T-cell (primary cell): ENCODE results near the gene KRT13. TPM values are rescaled to one million over a fixed set of nuclear protein-coding genes. Genes with fewer than 3 reads are reported as not detected.
A peak's percentile ranks its signal among the peaks of the same experiment; 100 is the strongest.

ENCODE experiments used
- ATAC-seq, 4 experiments: fragments of 200-7000 bp in 3 of 4; fragments of 150-1000 bp in 1 of 4; cut with Tn5 transposase; replicated peaks in 1 of 4; 1 replicate in 3 of 4; 2 replicates in 1 of 4; pipeline ENCODE4 v1.10.0; 2021; ENCODE audit warnings: moderate library complexity in 3 of 4, mild to moderate bottlenecking in 2 of 4, moderate number of reproducible peaks in 1 of 4
- CTCF ChIA-PET, 2 donors: fragments of 300-600 bp; sonication (Branson Sonifier 250); formaldehyde crosslinking; loops; one replicate each; lab custom pipeline; 2022; ENCODE audit warnings: antibody characterized with exemption in 2 of 2; lab: Charles Lee
- POLR2A ChIA-PET, 2 donors: fragments of 300-600 bp; sonication (Branson Sonifier 250); formaldehyde crosslinking; loops; one replicate each; lab custom pipeline; 2022; ENCODE audit warnings: antibody characterized with exemption in 2 of 2; lab: Charles Lee
- DNase-seq, 35 experiments: peaks; one replicate each; pipeline versions ENCODE4 v3.0.0 to v3.0.0-alpha.2; 2013 to 2023
- H3K27ac ChIP-seq: one replicate; pipeline ENCODE4 v1.5.1; 2013; ENCODE audit warnings: low read length
- H3K27me3 ChIP-seq, 2 experiments: replicated peaks in 1 of 2; 1 replicate in 1 of 2; 2 replicates in 1 of 2; pipeline versions ENCODE4 v1.6.1 to v1.7.0; 2013; ENCODE audit warnings: low read length in 1 of 2, mixed read lengths in 1 of 2; ENCODE audit not compliant: control insufficient read depth in 2 of 2, insufficient read depth in 2 of 2; ENCODE audit errors: extremely low read depth in 1 of 2
- H3K36me3 ChIP-seq, 2 donors: 1 replicate in 1 of 2; 2 replicates in 1 of 2; pipeline versions ENCODE4 v1.6.1 to v1.7.0; 2013; ENCODE audit warnings: low read length in 1 of 2; ENCODE audit not compliant: control insufficient read depth in 2 of 2, insufficient read depth in 1 of 2; ENCODE audit errors: extremely low read depth in 1 of 2
- H3K4me1 ChIP-seq, 2 experiments: 1 replicate in 1 of 2; 2 replicates in 1 of 2; pipeline versions ENCODE4 v1.6.1 to v1.7.0; 2013; ENCODE audit warnings: low read length in 2 of 2, mixed read lengths in 1 of 2; ENCODE audit not compliant: insufficient read depth in 2 of 2, control insufficient read depth in 1 of 2; ENCODE audit errors: extremely low read depth in 1 of 2
- H3K4me3 ChIP-seq, 2 donors: 1 replicate in 1 of 2; 2 replicates in 1 of 2; pipeline versions ENCODE4 v1.5.1 to v1.7.0; 2013; ENCODE audit warnings: mild to moderate bottlenecking in 2 of 2, low read length in 1 of 2, moderate library complexity in 1 of 2; ENCODE audit not compliant: control insufficient read depth in 1 of 2; ENCODE audit errors: extremely low read depth in 1 of 2
- H3K9me3 ChIP-seq: 2 replicates; pipeline ENCODE4 v1.7.0; 2013
- H3K27ac Mint-ChIP-seq, 2 donors: one replicate each; pipeline ENCODE4 v1.8.0; 2020 to 2021; ENCODE audit warnings: mild to moderate bottlenecking in 2 of 2, mixed read lengths in 2 of 2
- H3K27me3 Mint-ChIP-seq, 2 donors: one replicate each; pipeline ENCODE4 v1.8.0; 2021 to 2022; ENCODE audit warnings: mixed read lengths in 2 of 2
- H3K36me3 Mint-ChIP-seq: one replicate; pipeline ENCODE4 v1.8.0; 2021; ENCODE audit warnings: mixed read lengths
- H3K4me1 Mint-ChIP-seq, 3 donors: one replicate each; pipeline ENCODE4 v1.8.0; 2020 to 2022; ENCODE audit warnings: mixed read lengths in 3 of 3, mild to moderate bottlenecking in 1 of 3
- H3K4me3 Mint-ChIP-seq, 3 donors: one replicate each; pipeline ENCODE4 v1.8.0; 2020 to 2022; ENCODE audit warnings: mild to moderate bottlenecking in 3 of 3, mixed read lengths in 3 of 3, moderate library complexity in 3 of 3
- H3K9me3 Mint-ChIP-seq, 3 donors: one replicate each; pipeline ENCODE4 v1.8.0; 2020 to 2022; ENCODE audit warnings: mixed read lengths in 3 of 3
- WGBS: methylation state at CpG from one replicate; pipeline ENCODE4 v1.1.5; 2013; ENCODE audit warnings: missing lambda C conversion rate; ENCODE audit not compliant: insufficient coverage; 5-methylcytosine and 5-hydroxymethylcytosine counted together
- total RNA-seq, 35 experiments: library from RNA in 6 of 35; stranded (reverse) in 6 of 35; fragments of 120-200 nt in 1 of 35; gene quantifications; one replicate each; pipeline versions ENCODE4 v1.2.1 to v1.2.4 and lab custom pipeline; 2013 to 2026

KRT13 gene
- total RNA-seq, 5 donors from 2014 or later (not counting 1 experiment from before 2014, with no cell fraction given) = not detected

DNA sequence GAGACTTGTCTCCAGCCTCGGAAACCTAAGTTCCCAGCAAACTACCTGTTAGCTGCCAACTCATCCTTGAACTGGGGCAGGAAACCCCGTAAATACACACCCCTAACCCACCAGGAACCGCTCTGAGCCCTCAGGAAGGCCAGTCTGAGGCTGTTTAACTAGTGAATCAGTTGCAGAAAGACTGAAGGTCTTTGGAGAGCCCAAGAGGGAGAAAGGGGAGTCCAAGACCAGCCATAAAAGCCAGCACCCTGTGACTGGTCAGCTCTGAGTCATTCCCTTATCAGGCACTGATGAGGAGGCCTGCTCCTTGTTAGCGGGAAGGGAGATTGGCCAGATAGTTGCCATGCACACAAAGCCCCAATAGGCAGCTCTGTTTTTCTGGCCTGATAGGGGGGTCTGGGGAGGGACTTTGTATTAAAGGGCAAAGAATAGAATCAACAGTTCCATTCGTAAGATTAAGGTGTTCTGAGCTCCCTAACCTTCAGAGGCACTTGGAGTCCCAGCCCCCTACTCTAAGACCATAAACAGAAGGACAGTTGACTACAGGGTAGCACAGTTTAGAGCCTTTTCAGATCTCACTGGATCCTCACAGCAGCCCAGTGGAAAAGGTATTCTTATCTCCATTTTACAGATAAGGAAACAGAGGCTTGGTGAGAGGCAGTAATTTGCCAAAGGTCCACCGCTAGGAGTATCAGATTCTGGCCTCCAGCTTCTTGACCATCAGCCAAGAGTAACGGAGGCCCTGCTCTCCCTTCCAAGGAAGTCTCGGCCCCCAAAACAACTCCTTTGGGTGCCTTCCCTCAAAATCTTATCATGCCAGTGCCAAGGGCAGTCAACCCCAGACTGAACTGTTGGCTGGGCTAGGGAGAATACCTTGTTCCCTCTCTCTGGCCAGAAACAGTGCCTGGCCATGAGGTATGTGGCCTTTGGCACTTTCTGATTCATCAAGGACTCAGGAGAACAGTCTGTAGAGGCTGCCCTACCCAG lies 24.9 kb upstream of the KRT13 start:
- CTCF ChIA-PET = no interaction called here

DNA sequence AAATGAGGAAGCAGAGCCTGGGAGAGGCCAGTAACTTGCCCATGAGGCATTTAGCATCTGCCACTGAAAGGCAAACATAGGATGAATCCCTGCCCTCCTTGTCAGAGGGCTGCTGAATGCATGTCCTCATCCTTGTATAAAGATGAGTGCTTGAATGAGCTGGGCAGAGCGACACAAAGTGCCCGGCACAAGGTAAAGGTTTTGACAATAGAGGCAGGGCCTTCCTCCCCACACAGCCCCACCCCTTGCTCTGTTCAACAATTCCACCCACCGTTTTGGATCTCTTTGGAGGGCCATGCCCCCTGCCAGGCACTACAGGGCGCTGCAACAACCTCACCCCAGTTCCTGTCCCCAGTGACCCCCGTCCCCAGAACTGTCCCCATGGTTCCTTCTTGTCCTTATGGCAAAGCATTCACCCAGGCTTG lies 24.1 kb upstream of the KRT13 start:
- no peaks in the 10 kb centered on the region for H3K9me3 ChIP-seq
- peaks cover 0 to 16% of the 10 kb centered on the region in 2 experiments for H3K4me1 ChIP-seq
- Mint-ChIP-seq H3K36me3 (no peaks in the 10 kb centered on the region), H3K9me3 (no peaks in the 10 kb centered on the region), H3K27ac (no peak overlapping the region), H3K27me3 (peaks cover 53 to 61% of the 10 kb centered on the region in 2 donors), H3K4me3 (peak overlapping the region in 1 of 3 donors; percentile 70), H3K4me1 (peaks cover 5 to 18% (median 11%) of the 10 kb centered on the region in 3 donors)
- CTCF ChIA-PET = no interaction called here
- no peak for DNase-seq
- H3K4me3 ChIP-seq = no peak overlapping the region
- no peak overlapping the region for H3K27ac ChIP-seq
- ATAC-seq = no peak
- H3K27me3 ChIP-seq = peaks cover 4 to 65% of the 10 kb centered on the region in 2 experiments
- 33% methylated on average over 1 of the region's 5 CpGs for WGBS
- POLR2A ChIA-PET = no interaction called here
- no peaks in the 10 kb centered on the region for H3K36me3 ChIP-seq

More for the DNA sequence above, 24.9 kb upstream of the KRT13 start:
- no peak overlapping the region for H3K27ac ChIP-seq
- DNase-seq (no peak), ATAC-seq (no peak)
- peaks cover 5 to 18% (median 11%) of the 10 kb centered on the region in 3 donors for H3K4me1 Mint-ChIP-seq
- no peaks in the 10 kb centered on the region for H3K36me3 ChIP-seq
- POLR2A ChIA-PET = no interaction called here
- H3K27me3 Mint-ChIP-seq = peaks cover 57 to 69% of the 10 kb centered on the region in 2 donors
- H3K4me3 ChIP-seq = no peak overlapping the region
- H3K27me3 ChIP-seq = peaks cover 4 to 64% of the 10 kb centered on the region in 2 experiments
- H3K4me3 Mint-ChIP-seq = no peak overlapping the region
- 100% methylated on average over 1 of the region's 8 CpGs for WGBS
- no peaks in the 10 kb centered on the region for H3K36me3 Mint-ChIP-seq
- H3K4me1 ChIP-seq = peaks cover 0 to 16% of the 10 kb centered on the region in 2 experiments
- H3K9me3 Mint-ChIP-seq = no peaks in the 10 kb centered on the region
- no peak overlapping the region for H3K27ac Mint-ChIP-seq
- H3K9me3 ChIP-seq = no peaks in the 10 kb centered on the region

DNA sequence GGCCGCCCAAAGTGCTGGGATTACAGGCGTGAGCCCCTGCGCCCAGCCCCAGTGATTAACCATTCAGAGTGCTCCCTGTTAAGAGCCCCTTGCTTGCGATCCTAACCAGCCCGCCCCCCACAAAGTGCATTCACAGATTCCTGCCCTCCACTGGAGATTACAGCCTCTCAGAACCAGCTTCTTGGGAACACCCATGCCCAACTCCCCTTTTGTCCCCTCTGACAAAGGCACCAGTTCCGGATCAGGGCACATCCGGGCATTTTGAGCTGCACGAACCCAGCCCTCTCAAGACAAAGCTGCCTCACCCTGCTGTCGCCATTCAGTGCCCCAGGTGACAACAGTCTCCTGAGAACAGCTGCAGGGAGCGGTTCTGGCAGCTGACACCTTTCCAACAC lies 23.5 kb upstream of the KRT13 start:
- Mint-ChIP-seq H3K9me3 (no peaks in the 10 kb centered on the region), H3K4me1 (peaks cover 5 to 18% (median 11%) of the 10 kb centered on the region in 3 donors), H3K27me3 (peaks cover 53 to 61% of the 10 kb centered on the region in 2 donors), H3K36me3 (no peaks in the 10 kb centered on the region), H3K4me3 (peak overlapping the region; percentile 28 to 70 (median 34)), H3K27ac (no peak overlapping the region)
- Histone ChIP-seq H3K4me1 (peaks cover 0 to 16% of the 10 kb centered on the region in 2 experiments), H3K36me3 (no peaks in the 10 kb centered on the region), H3K4me3 (no peak overlapping the region), H3K27me3 (peaks cover 4 to 70% of the 10 kb centered on the region in 2 experiments), H3K9me3 (no peaks in the 10 kb centered on the region), H3K27ac (no peak overlapping the region)
- DNase-seq (no peak), ATAC-seq (no peak)
- CTCF ChIA-PET = no interaction called here
- POLR2A ChIA-PET = no interaction called here
- WGBS = 37% methylated on average over 10 of the region's 10 CpGs

DNA sequence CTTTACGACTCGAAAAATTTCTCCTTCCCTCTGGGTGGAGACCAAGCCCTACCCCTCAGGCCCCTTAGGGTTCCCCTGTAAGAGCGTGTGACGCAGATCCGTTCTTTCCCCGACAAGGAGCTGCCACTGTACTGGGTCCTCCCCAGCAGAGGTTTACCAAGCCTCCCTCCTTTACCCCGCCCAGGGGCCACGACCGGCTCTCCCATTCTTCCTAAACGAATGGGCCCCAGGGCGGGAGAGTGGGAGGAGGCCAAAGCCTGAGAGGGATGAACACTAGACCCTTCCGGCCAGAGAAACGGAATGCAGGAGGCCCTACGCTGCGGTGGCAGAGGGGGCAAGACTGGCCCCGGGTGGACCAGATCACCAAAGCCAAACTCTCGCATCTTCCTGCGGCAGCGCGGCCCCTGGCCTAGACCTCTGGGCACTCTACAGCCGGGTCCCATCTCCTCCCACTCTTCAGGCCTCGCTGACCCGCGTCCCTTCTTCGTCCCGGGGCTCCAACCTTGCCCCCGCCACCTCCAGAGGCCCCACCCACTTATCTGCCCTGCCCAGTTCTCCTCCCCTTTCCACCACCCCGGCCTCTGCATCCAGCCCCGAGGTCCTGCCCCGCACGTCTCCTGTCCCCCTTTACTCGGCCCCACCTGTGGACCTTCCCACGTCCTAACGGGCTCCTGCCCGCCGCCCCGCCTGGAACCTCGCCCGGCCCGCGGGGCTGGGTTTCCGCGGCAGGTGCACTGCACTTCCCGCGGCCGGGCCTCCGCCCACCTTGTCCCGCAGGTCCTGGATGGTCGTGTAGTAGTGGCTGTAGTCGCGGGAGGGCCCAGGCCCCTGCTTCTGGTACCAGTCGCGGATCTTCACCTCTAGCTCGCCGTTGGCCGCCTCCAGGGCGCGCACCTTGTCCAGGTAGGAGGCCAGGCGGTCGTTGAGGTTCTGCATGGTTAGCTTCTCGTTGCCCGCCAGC lies 21.9 kb upstream of the KRT13 start:
- no peaks in the 10 kb centered on the region for H3K36me3 ChIP-seq
- peaks cover 0 to 16% of the 10 kb centered on the region in 2 experiments for H3K4me1 ChIP-seq
- DNase-seq (peak in 3 of 35 experiments; percentile 16 to 17 (median 17)), ATAC-seq (peak in 3 of 4 experiments; percentile 31 to 65 (median 61))
- H3K27ac ChIP-seq = no peak overlapping the region
- ChIA-PET CTCF (no interaction called here), POLR2A (no interaction called here)
- no peaks in the 10 kb centered on the region for H3K9me3 Mint-ChIP-seq
- H3K27ac Mint-ChIP-seq = no peak overlapping the region
- H3K4me3 Mint-ChIP-seq = peak overlapping the region; percentile 43 to 70 (median 52)
- peaks cover 44 to 54% of the 10 kb centered on the region in 2 donors for H3K27me3 Mint-ChIP-seq
- peaks cover 5 to 18% (median 11%) of the 10 kb centered on the region in 3 donors for H3K4me1 Mint-ChIP-seq
- H3K36me3 Mint-ChIP-seq = no peaks in the 10 kb centered on the region
- H3K4me3 ChIP-seq = peak overlapping the region in 1 of 2 donors; percentile 15
- WGBS = 8% methylated on average over 57 of the region's 62 CpGs
- peaks cover 4 to 69% of the 10 kb centered on the region in 2 experiments for H3K27me3 ChIP-seq
- no peaks in the 10 kb centered on the region for H3K9me3 ChIP-seq

DNA sequence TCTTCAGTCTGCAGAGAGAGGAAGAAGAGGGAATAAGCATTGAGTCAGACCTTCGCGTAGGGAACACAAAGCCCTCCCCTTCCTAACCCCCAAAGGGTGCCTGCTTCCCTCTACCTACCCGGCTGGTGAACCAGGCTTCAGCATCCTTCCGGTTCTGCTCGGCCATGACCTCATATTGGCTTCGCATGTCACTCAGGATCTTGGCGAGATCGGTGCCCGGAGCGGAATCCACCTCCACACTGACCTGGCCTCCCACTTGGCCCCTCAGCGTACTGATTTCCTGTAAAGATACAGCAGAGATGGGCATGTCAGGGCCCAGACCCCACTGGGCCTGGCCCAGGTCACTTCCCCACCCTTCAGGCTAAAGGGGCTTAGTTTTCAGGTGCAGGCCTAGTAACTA lies 18.8 kb upstream of the KRT13 start:
- H3K36me3 Mint-ChIP-seq = no peaks in the 10 kb centered on the region
- CTCF ChIA-PET = no interaction called here

DNA sequence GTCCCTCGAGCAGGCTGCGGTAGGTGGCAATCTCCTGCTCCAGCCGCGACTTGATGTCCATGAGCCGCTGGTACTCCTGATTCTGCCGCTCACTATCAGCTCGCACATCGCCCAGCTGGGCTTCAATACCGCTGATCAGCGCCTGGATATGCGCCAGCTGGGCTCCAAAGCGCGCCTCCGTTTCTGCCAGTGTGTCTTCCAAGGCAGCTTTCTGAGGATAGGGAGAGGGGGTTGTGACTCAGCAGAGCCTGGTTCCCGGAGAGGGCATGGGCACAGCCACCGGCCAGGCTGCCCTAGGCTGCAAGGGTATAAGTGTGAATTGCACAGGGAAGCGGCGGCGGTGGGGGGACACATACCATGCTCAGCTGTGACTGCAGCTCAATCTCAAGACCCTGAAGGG lies 18.4 kb upstream of the KRT13 start:
- Histone ChIP-seq H3K27me3 (peaks cover 0 to 65% of the 10 kb centered on the region in 2 experiments), H3K4me3 (no peak overlapping the region), H3K9me3 (no peaks in the 10 kb centered on the region), H3K4me1 (peaks cover 0 to 16% of the 10 kb centered on the region in 2 experiments), H3K27ac (no peak overlapping the region), H3K36me3 (no peaks in the 10 kb centered on the region)
- Mint-ChIP-seq H3K4me1 (peaks cover 5 to 12% (median 10%) of the 10 kb centered on the region in 3 donors), H3K27me3 (peaks cover 17 to 26% of the 10 kb centered on the region in 2 donors), H3K36me3 (no peaks in the 10 kb centered on the region), H3K4me3 (no peak overlapping the region), H3K27ac (no peak overlapping the region), H3K9me3 (no peaks in the 10 kb centered on the region)
- DNase-seq (no peak), ATAC-seq (no peak)
- ChIA-PET CTCF (no interaction called here), POLR2A (no interaction called here)
- WGBS = 91% methylated on average over 19 of the region's 19 CpGs

More for the DNA sequence above, 18.8 kb upstream of the KRT13 start:
- POLR2A ChIA-PET = no interaction called here
- Mint-ChIP-seq H3K9me3 (no peaks in the 10 kb centered on the region), H3K4me3 (no peak overlapping the region), H3K27me3 (peaks cover 22 to 30% of the 10 kb centered on the region in 2 donors), H3K4me1 (peaks cover 5 to 16% (median 10%) of the 10 kb centered on the region in 3 donors), H3K27ac (no peak overlapping the region)
- DNase-seq (no peak), ATAC-seq (no peak)
- H3K9me3 ChIP-seq = no peaks in the 10 kb centered on the region
- no peak overlapping the region for H3K27ac ChIP-seq
- no peak overlapping the region for H3K4me3 ChIP-seq
- H3K4me1 ChIP-seq = peaks cover 0 to 16% of the 10 kb centered on the region in 2 experiments
- peaks cover 0 to 65% of the 10 kb centered on the region in 2 experiments for H3K27me3 ChIP-seq
- no peaks in the 10 kb centered on the region for H3K36me3 ChIP-seq
- WGBS = 94% methylated on average over 9 of the region's 11 CpGs
